ENCODE data around the gene SLC35G6. TPM values are rescaled to one million over a fixed set of nuclear protein-coding genes. Genes with fewer than 3 reads are reported as not detected.

SLC35G6 gene
- total and polyA plus RNA-seq, 2 of the 13 experiments (the other 11 are each of a cell fraction or from before 2014, with no cell fraction given), result 0.07 TPM; not detected in 1

- TF ChIP-seq ZNF407 (CRISPR knock-in tag; IDR thresholded peaks at IDR 0.05; ENCODE audit: not compliant biosample characterization), result no peak
- peak; percentile 95 for TF ChIP-seq E2F1 (CRISPR knock-in tag; IDR thresholded peaks at IDR 0.05)
- TF ChIP-seq PBX3 (CRISPR knock-in tag; IDR thresholded peaks at IDR 0.05; ENCODE audit: borderline replicate concordance), result no peak; the same call in 1 of the 2 replicates
- TF ChIP-seq RBFOX2 (IDR thresholded peaks at IDR 0.05; ENCODE audit: low read depth, low read length), result peak; percentile 99
- TF ChIP-seq HNF4A (CRISPR knock-in tag; IDR thresholded peaks at IDR 0.05), result peak; percentile 86
- TF ChIP-seq NR2F1 (CRISPR knock-in tag; IDR thresholded peaks at IDR 0.05), result peak in 1 of 2 experiments; percentile 42; a peak in 2 of 4 replicates
- peak; percentile 74; the same call in 1 of the 2 replicates for TF ChIP-seq BRD4 (CRISPR knock-in tag; IDR thresholded peaks at IDR 0.05)
- peak; percentile 39; the same call in 1 of the 2 replicates for TF ChIP-seq HBP1 (CRISPR knock-in tag; IDR thresholded peaks at IDR 0.05; ENCODE audit: low read depth)
- peak; percentile 52 for TF ChIP-seq FOXA3 (CRISPR knock-in tag; IDR thresholded peaks at IDR 0.05)
- no peak for TF ChIP-seq MXD1 (CRISPR knock-in tag; IDR thresholded peaks at IDR 0.05)
- TF ChIP-seq ZNF20 (CRISPR knock-in tag; IDR thresholded peaks at IDR 0.05), result no peak
- TF ChIP-seq ZNF781 (CRISPR knock-in tag; IDR thresholded peaks at IDR 0.05; ENCODE audit: borderline replicate concordance, not compliant biosample characterization), result peak; percentile 76
Measured at GRCh38 chr17:7484067-7484918, 3.0 kb downstream of the SLC35G6 start, which contains the start of gene POLR2A (continued).

Measured in HepG2 (cell line).